EH (cell line): Measurements from ENCODE around the gene HDAC4.
"Not testable (repeated sequence)": the region's sequence is repeated elsewhere in the genome, so short reads cannot be mapped to it uniquely, and the experiment has no call there.

Source experiments
- DNase-seq: peaks from one replicate; pipeline ENCODE4 v3.0.0-alpha.2; 2015; ENCODE audit warnings: low read depth

The HDAC4 gene

DNA sequence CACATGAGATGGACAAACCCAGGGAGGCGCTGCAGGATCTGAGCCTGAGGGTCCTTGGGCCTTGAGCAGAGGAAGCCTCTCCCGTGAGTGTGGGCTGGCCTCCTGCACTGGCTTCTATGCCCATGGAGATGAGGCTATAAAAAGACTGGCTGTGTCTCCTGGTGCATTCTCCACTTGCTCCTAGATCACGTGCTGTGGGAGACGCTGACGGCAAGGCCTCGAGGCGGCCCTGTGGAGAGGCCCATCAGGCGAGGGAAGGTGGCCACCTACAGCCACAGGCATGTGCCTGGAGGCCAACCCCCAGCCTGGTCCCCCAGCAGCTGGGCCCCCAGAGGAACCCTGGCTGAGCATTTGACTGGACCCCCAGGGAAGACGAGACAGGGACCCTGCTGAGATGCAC lies 354.0 kb downstream of the HDAC4 start:
- DNase-seq: no peak

DNA sequence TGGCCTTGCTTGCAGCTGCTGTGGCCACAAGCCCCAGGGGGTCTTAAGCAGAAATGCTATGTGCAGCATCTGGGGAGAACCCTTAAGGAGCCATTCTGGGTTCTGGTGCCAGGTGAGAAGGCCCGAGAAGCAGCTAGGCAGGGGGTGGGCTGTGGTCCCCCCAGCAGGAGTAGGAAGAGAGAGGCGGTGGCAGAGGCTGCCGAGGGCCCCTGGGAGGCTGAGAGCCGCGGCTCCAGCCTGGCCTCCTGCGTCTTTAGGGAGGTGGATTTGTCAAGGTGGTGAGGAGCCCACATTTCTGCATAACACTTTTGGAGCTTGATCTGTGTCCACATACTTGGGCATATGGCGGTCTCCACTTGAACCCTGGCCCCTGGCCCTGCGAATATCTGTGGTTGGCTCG lies 356.5 kb downstream of the HDAC4 start:
- DNase-seq: no peak

GRCh38 chr2:239043326-239043725 lies 357.5 kb downstream of the HDAC4 start:
- no peak for DNase-seq

DNA sequence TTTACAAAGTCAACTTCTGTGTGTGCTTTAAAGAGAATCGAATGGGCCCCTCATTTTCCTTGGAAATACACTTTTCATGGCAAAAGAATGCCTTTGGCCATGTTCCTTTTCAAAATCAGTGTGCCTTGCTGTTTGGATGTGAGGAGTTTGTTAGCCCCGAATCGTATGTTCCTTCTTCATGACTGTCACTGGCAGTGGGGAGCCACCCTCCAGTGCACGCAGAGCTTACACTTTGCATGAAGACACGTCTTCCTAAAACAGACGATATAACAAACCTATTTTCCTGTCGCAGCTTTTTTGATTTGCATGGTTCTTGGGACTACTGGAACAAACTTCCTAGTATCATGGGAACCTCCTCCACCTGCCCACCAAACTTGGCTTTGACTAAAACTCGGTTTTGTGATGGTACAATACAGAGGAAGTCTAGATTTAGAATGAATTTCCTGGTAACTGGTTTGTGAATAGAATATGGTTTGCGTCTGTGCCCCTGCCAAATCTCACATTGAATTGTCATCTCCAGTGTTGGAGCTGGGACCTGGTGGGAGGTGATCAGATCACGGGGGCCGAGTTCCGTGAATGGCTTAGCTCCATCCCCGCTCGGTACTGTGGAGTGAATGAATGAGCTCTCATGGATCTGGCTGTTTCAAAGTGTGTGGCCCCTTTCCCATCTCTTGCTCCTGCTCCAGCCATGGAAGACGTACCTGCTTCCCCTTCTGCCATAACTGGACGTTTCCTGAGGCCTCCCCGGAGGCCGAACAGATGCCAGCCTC lies 358.1 kb downstream of the HDAC4 start:
- no peak for DNase-seq

DNA sequence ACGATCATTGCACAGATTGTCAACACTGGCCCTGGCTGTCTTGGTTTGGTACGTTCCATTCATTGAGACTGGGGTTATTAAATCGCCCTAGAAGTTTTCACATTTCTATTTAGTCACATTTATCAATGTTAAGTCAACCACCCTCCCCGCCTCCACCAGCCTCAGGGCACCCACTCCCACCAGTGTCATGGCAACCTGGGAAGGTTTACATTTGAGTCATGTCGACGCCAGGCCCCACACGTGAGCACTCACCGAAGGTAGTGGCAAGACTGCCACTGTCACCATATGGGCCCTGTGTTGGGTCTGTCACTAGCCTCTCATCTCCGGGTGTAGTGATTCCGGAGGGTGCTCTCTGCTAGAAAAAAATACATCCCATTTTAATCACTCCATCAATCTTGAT lies 358.8 kb downstream of the HDAC4 start:
- DNase-seq: no peak

- DNase-seq: no peak
These were observed 359.8 kb downstream of the HDAC4 start for GRCh38 chr2:239041062-239041461.

GRCh38 chr2:239040152-239040761 lies 360.6 kb downstream of the HDAC4 start:
- no peak for DNase-seq

DNA sequence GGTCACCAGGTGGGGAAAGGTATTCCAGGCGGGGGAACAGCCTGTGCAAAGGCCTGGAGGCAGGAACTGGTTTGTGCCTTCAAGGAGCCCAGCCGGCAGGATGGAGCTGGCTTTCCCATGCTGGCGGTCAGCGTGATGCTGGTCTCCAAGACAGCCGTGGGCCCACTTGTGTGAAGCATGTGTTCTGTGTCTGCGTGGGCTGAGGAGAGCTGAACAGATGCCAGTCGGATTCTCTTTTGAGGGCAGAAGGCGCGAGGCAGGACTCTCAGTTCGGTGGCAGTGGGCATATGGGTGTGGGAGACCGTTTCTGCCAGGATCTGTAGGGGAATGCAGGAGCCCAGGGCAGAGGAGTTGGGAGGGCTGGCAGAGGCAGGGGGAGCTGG lies 361.4 kb downstream of the HDAC4 start:
- DNase-seq: no peak

DNA sequence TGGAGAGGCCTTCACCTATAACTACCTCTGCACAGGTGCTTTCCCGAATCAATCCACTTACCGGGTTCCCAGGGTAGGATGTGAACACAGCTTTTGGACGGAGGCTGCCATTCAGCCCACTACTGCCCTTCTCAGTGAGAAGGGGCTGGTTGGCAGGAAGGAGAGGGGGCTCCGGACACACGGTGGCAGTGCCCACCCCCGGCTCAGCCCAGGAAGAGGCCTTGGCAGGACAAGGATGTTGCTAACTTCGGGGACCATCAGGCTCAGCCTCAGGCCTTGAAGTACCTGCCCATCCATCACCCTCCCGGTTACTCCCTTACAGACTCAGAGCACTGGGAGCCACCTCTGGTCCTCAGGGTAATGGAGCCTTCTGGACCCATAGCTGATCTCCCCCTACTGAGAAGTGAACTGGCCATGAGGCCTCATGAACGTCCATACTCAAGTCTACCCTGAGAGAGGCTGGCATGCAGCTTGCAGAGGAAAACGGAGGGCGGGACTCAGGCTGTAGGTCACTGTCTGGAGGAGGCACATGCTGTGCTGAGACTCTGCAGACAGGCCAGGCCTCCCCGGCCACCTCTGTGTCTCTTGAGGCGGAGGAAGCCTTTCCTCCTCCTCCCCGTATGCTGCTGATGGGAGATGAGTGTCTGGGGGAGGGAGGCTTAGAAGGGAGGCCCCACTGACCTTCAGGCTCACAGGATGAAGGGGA lies 361.9 kb downstream of the HDAC4 start:
- DNase-seq: no peak

GRCh38 chr2:239038284-239038683 lies 362.5 kb downstream of the HDAC4 start:
- DNase-seq: not testable (repeated sequence)

DNA sequence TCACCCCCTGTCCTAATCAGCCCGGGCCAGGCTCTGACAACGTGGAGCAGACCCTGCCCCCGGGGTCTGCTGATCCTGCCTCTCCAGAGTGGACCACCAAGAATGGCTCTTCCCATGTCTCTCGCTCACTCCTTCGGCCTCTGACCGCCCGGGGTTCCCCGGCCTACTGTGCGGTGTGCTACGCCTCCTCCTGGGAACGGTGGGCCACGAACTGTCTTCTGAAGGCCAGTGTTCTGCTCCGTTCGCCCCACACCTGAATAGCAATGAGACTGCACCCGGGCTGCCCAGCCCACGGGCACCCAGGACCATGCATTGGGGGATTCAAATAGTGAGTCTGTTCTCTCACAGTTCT lies 363.3 kb downstream of the HDAC4 start:
- no peak for DNase-seq

- no peak for DNase-seq
These were observed 363.8 kb downstream of the HDAC4 start for GRCh38 chr2:239036819-239037558.

DNA sequence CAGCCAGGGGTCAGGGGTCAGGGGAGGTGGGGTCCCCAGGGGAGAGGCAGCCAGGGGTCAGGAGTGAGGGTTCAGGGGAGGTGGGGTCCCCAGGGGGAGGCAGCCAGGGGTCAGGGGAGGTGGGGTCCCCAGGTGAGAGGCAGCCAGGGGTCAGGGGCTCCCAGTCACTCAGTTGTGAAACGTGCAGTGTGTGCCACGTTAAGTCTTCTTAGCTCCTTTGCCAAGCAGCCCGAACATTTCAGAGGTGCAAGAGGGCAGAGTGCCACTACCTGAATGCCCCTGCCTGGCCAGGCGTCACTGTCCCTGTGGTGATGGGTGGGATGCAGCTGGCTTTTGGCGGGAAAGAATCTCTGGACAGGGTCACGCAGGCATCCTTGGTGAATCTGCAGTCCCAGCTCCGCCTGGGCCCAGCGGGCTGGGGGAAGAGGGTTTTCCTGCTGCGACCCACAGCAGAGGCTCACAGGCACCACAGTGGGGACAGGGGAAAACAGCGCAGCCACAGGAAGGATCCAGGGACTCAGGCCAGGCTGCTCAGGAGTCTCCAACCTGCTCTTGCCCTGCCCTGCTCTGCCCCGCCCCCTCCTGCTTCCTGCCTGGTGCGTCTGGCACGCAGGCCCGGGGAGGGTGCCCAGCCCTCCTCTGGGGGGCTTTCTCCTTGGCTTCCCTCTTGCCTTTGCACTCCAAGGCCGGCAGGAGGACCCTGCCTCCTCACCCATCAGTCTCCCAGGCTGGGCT lies 364.7 kb downstream of the HDAC4 start:
- no peak for DNase-seq

DNA sequence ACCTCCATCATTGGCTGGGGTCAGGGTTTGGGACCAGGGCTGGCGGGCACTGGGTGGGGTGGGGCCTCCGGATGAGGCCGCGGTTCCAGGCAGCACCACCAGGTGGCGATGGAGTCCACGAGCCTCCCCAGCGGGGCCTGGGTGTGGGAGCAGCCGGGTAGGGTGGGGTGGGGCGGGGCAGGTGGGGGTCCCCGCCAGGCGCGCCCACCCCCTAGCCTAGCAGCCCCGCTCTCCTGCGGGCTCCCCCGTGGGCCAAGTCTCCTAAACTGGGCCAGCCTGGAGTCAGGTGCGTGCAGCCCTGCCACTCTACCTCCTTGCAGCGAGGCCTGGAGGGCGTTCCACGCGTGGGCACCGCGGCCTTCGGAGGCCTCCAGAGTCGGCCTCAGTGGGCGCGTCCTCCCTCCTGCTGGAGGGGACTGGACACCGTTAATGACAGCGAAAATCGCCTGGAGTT lies 365.4 kb downstream of the HDAC4 start:
- DNase-seq: peak; percentile 41

DNA sequence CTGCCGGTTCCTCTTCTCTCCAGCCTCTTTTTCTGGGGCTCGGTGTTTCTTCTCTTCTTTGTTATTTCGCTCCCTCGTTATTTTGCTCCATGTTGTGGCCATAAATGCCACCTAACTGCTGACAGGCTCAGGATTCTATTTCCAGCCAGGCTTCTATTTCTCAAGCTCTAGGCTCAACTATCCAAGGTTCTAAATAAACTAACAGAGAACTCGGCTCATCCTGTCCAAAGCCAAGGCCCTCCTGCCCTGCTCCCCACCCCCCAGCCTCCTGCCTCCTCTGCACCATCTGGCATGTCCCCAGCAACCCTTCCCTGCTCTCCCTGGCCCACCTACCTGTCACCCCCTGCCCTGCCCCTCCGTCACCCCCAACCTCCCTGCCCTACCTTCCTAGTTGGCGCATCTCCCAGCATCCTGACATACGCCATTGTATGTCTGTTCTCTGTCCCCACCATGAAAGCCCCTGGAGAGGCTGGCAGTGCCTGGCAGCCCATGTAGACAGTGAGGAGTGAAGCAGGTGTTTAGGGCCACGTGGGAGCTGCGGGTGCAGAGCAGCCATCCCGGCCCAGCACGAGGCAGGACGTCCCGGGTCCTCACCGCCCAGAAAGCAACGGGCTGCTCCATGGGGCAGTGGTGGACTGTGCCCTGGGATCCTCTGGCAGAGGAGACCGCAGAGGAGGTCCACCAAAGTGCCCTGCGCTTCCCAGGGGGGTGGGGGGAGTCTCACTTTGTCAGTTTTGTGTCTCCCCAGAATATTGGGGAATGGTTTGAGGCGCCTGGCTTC lies 366.1 kb downstream of the HDAC4 start:
- no peak for DNase-seq

GRCh38 chr2:239033801-239034560 lies 366.8 kb downstream of the HDAC4 start:
- DNase-seq: no peak

GRCh38 chr2:239029958-239030357 lies 370.9 kb downstream of the HDAC4 start:
- no peak for DNase-seq

DNA sequence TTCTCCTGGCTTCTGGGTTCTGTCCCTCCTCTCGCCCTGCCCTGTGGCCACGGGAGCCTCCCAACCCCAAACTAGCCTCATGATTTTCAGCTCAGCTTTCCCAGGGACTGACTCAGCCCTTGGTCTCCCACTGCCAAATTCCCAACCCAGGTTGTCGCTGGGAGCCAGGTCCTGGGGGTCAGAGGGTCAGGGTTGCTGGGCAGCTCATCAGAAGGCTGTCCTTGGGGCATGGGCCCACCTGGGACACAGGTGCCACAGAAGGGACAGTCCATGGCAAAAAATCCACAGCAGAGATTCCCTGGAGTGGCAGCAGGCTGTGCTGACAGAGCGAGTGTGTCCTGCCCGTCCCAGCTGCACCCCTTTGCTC lies 372.6 kb downstream of the HDAC4 start:
- no peak for DNase-seq

- peak; percentile 30 for DNase-seq
These were observed 373.2 kb downstream of the HDAC4 start for GRCh38 chr2:239027391-239028252.
